ENCODE results near the gene BTBD10.
A peak's percentile ranks its signal among the peaks of the same experiment; 100 is the strongest.

BTBD10 gene

DNA sequence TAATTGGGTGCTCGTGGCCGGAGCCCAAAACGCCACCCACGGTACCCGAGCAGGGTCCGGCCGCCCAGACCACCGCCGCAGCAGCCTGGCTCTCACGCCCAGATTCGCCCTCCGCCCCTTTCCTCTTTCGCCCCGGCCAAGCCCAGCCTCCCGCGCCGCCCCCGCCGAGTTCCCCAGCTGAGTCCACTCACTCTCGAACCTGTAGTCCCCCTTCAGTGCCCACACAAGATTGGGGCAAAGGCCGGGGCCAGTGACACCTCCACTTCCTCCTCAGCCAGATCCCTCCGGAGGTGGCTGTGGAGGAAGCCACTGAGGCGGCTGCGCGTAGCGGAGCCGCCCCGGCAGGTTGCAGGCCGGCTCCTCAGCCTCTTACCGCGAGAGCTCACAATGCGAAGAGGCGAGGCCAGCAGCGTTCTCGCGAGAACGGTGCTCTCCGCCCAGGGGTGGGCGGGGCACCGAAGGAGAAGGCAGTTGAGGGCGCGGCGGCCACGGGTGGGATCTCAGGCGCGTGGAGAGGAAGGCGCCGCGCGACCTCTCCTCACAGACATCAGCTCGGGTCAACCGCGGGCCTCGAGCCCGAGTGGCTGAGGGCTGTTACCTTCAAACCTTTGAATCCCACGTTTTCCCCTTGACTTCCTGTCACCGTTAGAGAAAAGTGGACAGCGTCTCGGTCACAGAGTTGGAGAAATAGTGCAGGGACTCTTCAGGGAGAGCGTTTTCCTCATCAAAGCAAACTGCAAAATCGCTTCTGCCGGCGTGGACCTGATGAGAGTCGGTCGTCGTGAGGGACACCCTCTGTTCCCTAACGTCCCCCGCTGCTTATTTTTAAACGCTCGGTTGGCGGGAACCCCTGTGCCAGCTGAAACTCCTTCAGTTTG is at the start of gene BTBD10:
Gene BTBD10, minus strand, starts transcription at position 322 of the 878 bp plus-strand sequence. CDS start 18,098 bp downstream, outside the sequence.
- peak; percentile 58 for DNase-seq (ENCODE audit: low read depth)

DNA sequence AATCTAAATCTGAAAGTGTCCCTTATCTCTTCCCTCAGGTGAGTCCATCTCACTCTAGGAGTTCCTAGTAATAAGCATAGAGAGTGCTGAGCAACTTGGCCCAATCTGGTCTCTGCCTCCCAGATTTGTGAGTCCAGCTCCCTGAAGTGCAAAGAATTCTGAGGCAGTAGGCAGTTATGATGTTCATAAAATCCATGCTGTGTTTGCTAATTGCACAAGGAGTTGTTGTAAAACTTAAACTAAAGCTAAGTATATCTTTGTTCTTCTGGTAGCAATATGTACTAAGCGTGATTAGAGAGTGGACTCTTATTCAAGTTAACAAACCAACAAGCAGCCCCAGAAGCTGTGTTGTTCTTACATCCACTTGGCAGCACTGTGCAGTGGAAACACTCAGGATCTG is 40.4 kb upstream of the BTBD10 start:
- no peak for DNase-seq (ENCODE audit: low read depth)

DNA sequence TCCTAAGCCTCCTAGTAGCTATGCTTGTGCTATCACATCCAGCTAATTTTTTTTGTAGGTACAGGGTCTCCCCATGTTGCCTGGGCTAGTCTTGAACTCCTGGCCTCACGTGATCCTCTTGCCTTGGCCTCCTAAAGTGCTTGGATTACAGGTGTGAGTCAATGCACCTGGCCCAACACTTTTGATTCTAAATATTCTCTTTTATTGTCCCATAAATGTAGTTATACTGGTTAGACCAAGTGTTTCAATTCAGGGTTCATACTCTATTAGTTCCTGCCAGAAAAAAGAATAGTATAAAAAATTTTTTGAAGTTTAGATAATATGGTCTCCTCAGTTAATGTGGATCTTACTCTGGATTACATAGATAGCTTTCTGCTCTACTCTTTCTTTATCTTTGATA is 39.5 kb upstream of the BTBD10 start:
- no peak for DNase-seq (ENCODE audit: low read depth)

DNA sequence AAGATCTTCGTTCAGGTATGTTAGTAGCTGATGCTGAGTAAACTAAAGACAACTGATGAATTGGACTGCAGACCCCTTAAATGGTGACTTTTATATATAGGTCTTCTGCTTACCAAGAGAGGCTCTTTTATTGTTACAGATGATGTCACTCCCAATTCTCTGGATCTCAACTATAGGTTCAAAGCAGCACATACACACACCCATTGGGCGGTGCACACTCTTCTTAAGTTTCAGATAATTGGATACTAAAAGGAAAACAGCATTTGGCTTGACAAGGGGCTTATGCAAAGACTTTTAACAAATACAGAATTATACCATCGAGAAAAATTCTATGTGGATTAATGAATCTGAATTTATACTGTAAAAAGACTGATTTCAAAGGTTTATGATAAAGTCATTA is 32.9 kb upstream of the BTBD10 start, which contains the start of gene PTH:
Gene PTH, minus strand, starts transcription at position 69 of the 400 bp plus-strand sequence. CDS start 3,142 bp downstream, outside the sequence.
- DNase-seq (ENCODE audit: low read depth): no peak

DNA sequence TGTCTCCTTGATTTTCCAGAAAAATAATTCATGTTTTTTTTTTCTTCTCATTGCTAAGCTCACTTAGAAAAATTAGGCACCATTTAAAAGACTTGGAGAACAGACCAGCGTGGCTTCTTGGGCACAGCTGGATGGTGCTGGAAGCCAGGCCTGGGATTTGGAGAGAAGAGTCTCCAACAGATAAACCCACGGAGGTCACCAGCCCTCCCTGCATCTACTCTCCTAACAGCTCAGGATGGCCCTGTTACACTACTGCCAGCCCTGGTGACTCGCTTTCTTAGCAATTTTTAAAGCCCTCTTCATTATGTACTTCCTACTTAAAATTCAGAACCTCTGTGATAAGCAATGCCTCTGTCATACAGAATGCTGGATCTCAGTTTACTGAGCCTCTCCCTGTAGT is 31.0 kb upstream of the BTBD10 start:
- DNase-seq (ENCODE audit: low read depth): no peak

DNA sequence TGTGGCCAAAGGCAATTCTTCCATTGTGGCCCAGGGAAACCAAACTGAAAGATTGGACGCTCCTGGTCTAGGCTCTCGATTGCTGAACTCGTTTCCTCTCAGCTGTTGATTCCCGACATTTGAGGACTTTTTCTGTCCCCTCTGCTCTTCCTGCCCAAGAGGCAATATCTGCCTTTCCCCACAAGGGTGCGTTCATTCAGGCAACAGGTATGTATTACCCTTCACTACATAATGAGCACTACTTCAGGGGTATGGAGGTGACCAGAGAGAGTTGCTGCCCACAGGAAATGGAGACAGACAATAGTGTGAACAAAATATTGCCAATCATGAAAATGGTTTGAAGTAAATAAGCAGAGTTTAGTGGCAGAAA is 24.6 kb upstream of the BTBD10 start:
- no peak for DNase-seq (ENCODE audit: low read depth)

DNA sequence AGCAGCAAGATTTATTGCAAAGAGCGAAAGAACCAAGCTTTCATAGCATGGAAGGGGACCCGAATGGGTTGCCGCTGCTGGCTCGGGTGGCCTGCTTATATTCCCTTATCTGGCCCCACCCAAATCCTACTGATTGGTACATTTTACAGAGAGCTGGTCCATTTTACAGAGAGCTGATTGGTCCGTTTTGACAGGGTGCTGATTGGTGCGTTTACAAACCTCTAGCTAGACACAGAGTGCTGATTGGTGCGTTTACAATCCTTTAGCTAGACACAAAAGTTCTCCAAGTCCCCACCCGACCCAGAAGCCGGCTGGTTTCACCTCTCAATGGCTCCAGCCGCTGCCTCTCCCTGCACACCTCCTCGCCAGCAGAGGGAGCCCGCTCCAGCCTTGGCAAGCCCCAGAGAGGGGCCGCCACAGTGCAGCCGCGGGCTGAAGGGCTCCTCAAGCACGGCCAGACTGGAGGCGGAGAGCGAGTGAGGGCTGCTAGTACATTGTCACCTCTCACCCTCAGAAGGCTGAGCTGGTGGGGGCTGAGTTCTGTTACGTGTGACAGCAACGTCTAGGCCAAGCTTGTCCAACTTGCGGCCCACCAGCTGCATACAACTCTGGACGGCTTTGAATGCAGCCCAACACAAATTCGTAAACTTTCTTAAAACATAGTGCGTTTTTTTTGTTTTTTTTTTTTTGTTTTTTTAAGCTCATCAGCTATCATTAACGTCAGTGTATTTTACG is 24.1 kb upstream of the BTBD10 start:
- no peak for DNase-seq (ENCODE audit: low read depth)

DNA sequence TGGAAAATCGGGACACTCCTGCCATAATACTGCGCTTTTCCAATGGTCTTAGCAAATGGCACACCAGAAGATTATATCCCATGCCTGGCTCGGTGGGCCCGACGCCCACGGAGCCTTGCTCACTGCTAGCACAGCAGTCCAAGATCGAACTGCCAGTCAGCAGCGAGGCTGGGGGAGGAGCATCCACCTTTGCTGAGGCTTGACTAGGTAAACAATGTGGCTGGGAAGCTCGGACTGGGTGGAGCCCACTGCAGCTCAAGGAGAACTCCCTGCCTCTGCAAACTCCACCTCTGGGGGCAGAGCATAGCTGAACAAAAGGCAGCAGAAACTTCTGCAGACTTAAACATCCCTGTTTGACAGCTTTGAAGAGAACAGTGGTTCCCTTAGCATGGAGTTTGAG is 17.2 kb upstream of the BTBD10 start:
- no peak for DNase-seq (ENCODE audit: low read depth)

DNA sequence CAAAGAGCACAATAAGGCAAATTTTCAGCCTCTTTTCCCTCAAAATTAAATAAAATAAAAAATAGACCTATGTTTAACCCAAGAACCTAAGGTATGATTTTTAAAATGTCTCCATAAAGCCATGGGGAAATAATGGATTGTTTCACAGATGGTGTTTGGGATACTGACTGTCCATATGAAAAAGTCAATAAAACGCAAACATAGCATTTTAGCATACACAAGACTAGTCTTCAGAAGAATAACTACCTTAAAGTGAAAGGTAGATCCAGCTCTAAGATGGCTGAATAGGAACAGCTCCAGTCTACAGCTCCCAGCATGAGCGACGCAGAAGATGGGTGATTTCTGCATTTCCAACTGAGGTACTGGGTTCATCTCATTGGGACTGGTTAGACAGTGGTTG is 16.7 kb upstream of the BTBD10 start:
- DNase-seq (ENCODE audit: low read depth): no peak

DNA sequence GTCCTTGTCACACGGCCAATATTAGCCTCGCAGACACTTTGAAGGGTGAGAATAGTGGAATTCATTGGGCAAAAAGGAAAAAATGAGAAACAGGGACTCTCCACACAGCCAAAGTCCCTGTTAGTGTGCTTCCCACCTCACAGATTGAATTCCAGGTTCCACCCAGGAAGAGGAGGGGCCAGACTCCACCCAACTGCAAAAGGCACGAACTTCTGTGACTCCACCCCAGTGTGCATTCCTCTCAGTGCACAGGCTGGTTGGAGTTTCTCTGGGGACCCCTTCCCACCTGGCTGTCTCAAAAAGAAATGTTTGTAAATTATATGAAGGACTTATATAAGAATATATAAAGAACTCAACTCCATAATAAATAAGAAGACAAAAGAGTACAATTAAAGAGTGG is 12.1 kb upstream of the BTBD10 start:
- no peak for DNase-seq (ENCODE audit: low read depth)

DNA sequence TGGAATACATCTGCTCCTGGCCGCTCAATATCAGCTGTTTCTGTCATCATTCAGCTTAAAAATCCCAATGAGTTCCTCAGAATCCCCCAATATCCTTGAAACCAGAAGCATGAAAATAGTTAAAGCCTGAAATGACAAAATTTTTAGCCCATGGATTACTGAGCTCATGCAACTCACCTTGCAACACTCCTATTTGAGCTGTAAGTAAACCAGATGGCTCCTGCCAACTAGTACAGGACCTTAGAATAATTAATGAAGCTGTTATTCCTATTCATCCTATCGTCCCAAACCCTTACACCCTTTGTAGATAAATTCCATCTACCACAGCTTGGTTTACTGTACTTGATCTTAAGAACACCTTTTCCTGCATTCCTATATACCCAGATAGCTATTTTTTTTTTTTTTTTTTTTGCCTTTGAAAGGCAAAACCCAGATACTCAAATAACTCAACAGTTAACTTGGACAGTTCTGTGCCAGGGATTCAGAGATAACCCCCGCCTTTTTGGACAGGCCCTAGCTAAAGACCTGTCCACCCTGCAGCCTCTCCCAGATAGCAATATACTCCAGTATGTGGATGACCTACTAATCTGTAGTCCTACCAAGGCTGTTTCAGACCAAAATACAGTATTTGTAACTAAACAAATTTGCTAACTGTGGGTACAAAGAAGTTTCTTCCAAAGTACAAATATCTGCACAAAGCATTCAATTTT is 10.1 kb upstream of the BTBD10 start:
- DNase-seq (ENCODE audit: low read depth): no peak

DNA sequence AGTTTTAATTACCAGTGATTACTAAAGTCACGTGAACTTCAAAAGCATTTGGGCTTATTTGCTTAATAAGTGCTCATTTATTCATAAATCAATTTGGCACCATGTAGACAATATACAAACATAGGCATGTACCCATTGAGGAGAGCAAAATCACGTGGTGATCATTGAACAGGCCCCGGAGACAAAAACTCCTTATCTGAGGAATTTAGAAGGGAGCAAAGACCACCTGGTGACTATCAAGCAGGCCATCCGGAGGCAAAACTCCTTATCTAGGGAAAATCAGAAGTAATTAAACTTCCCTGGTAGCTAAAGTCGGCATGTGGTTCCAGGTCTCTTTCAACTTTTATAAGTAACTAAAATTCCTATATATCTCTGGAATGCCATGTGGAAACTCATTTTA is 5.7 kb upstream of the BTBD10 start:
- DNase-seq (ENCODE audit: low read depth): no peak

DNA sequence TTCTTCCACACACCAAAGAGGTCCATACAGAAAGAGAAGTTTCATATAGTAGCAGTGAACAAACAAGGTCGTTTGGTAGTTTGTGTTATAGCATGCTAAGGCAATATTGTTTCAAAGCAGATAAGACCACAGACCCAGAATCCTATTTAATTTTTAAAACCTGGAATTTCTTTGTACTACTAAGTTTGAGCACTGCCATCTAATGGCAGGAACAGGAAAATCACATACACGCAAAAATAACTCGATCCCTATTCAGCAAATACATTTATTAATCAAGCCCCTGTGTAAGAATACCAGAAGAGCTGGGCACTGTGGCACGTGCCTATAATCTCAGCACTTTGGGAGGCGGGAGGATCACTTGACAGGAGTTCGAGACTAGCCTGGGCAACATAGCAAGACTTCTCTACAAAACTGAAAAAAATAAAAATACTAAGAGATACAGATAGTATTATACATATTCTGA is 2.9 kb upstream of the BTBD10 start:
- no peak for DNase-seq (ENCODE audit: low read depth)

DNA sequence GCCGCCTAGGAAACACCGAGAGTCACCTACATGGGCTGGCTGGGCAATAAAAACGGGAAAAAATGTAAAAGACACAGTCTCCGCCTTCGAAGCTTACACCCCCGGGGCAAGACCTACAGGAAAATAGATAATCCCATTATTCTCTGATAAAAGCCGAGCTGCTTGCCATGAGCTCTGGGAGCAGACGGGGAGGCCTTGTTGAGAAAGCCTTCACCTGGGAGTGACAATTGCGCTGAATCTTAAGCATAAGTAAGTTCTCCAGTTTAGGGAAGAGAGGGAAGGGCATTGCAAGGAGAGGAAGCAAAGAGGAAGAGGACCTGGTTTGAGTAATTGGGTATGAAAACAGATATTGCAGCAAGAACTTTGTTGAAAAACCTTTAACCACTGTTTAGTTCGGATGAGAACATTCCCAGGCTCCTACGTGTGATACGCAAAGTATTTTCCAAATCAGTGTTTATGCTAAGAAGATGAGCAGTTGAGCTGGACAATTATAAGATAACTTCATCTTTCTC is 813 bp upstream of the BTBD10 start:
- DNase-seq (ENCODE audit: low read depth): no peak

DNA sequence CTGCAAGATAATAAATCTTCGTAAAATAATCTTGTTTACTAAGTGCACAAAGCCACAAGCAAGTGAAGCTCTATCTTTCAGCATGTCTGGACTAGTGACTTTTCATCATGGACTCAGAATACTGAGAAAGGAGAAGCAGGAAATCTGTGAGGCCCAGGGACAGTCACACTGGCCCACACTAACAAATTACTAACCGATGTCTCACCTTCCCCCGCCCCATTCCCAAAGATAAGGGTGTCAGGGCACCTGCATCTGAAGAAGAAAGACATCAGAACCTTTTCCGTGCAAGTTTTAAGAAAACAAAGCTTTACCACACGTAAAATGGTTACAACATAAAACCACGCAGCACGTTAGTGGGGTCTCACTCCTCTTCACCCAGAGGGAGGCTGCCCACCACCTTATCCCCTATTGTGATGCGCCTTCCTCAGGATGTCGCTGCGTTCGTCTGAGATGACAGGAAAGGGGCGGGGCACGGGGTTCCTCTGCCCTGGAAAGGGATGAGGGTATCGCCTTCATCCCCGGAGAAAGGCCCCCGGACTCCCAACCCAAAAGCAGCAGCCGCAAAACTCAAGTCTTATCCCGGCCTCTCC is 616 bp downstream of the BTBD10 start:
- no peak for DNase-seq (ENCODE audit: low read depth)

DNA sequence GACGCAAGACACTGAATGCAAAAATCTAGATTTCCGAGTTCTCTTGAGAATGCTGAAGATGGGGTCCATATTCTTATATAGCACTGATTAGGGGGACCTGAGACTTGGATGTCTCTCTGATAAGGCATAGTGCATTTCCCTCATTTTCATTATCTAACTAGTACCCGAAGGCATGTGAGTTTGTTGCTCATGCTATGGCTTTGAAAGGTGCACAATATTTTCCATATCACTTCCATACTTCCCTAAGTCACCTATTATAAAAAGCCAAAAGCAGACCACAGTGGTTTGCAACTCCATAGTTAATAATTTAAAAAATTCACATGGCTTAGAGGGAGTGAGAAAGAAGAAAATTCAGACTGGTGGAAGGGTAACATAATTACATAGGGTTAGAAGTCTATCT is 1.7 kb downstream of the BTBD10 start:
- DNase-seq (ENCODE audit: low read depth): no peak

DNA sequence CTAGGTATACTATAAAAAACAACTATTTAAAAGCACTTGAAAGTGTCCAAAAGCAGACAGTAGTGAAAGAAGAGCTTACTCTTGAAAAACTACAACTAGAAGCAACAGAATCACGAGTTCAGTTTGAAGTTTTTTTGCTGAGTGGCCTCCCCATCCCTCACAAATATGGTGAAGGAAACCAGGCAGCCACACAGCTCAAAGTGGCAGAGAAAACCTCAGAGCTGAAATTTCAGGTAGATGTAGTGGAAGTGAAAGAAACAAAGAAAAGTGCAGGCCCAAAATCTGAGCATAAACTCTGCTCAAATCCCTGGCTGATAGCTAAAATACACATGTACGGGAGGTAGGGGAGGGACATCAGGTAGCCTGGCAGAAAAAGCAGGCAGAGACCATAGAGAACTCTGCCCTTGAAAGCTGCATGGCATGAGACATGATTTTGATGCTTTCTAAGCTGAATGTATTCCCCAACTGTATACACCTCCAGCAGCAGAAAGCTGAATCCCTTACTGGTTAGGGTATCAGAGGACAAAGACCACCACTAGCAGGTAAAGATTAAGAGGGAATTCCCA is 12.1 kb downstream of the BTBD10 start:
- DNase-seq (ENCODE audit: low read depth): no peak

DNA sequence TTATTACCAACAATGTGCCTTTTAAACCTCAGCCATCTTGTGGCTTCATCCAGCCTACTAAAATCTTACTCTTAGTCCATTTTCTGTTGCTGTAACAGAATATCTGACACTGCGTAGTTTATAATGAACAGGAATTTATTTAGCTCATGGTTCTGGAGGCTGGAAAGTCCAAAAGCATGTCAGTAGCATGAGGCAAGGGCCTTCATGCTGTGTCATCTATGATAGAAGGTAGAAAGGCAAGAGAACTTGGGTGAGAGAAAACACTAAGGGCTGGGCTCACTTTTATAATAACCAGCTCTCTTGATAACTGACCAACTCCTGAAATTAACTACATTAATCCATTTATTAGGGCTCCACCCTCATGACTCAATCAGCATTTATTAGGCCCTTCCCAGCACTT is 13.5 kb downstream of the BTBD10 start:
- no peak for DNase-seq (ENCODE audit: low read depth)

DNA sequence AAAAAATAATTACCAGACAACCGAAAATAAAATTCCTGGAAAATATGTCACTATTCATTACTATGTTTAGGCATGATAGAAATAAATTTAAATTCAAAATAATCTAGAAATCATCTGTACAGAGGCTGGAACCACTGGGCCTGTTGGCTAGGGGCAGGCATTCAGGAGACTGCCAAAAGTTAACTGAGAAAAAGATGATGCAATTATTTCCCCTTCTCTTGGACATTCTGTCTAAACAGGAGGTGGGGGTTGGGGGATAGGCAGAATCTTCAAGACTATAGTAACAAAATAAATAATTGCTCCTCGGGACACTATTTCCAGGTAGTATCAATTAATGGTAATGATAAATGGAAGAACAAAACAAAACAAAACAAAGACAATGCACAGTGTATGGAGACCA is 14.1 kb downstream of the BTBD10 start:
- peak; percentile 11 for DNase-seq (ENCODE audit: low read depth)

DNA sequence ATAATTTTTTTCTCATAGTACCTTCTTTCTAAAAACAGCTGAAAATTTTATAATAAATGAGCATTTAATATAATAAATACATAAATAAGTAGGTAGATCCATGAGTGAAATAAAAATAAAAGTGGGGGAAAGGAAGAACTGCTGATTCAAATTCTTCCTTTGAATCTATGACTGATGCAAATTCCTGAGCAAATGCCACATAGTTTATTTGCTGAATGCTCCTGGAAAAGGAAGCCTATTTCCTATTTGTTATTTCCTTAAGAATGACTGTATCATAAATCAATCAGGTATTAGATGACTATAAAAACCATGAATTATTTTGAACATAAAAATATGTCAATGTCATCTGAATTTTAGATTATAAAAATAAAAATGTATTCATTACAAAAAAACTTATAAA is 16.6 kb downstream of the BTBD10 start:
- peak; percentile 11 for DNase-seq (ENCODE audit: low read depth)

DNA sequence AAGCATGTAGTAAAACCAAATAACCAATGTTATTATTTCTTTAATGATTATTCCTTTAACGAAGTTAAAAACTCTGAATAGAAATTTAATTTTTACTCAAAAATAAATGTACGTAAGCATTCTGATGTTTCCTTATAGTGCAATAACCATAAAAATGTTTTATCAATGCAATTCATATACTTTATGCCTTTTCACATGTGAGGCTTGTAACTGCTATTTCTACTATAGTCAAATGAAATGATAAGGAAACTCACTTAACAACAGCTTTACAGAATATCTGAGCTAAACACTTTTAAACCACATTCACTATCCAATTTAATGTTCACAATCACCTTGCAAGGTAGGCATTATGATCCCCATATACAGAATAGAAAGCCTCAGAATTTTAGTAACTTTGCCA is 17.4 kb downstream of the BTBD10 start:
- DNase-seq (ENCODE audit: low read depth): no peak
